Measurements from ENCODE around the gene DDI2. TPM values are rescaled to one million over a fixed set of nuclear protein-coding genes. Genes with fewer than 3 reads are reported as not detected.

DDI2 gene
- total RNA-seq, 2 experiments from 2014 or later, result 23.5 to 40.8 TPM

DNA sequence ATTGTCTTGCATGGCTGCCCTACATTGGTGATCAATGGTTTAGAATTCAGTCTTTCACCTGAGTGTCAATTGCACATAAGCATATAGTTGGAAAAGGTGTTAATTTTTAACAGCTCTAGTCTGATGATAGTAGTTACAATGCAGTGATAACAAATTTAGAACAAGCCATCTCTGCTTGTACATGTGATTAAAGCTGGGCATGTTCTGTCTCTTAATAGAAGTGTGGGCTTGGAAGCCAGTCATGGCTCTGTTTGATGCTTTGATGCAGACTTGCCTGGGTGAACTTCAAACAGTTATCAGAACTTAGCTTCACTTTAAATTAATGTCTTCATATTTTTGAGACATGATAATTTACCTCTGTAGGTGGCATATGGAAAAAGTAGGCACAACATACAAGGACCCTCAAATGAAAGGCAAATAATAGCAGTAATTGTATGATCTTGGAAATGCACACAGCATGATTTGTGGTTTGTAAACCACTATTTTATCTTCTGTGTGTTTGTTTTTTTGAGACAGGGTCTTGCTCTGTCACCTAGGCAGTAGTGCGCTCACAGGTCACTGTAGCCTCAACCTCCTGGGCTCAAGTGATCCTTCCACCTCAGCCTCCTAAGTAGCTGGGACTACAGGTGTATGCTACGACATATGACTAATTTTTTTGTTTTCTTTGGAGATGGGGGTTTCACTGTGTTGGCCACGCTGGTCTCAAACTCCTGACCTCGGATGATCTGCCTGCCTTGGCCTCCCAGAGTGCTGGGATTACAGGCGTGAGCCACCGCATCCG lies 3.8 kb downstream of the DDI2 start:
- H3K27ac ChIP-seq (ENCODE audit: low read depth, low read length, poor library complexity, severe bottlenecking), result no peak overlapping the region
- ChIA-PET POLR2A (interaction anchor here (0.6 to 0.8 kb wide), 2 partner anchors 43 to 156 kb away, joined by 3 read pairs; no protein-coding TSS in a partner anchor), CTCF (ENCODE audit: unreplicated experiment) (no interaction called here)
- H3K79me2 ChIP-seq (ENCODE audit: insufficient read depth, low read depth, low read length), result peaks cover 88% of the 10 kb centered on the region
- H3K36me3 ChIP-seq (ENCODE audit: insufficient read depth, low read length), result peaks cover 39% of the 10 kb centered on the region
- no peaks in the 10 kb centered on the region for H3K9me3 ChIP-seq (ENCODE audit: low read length)
- H3K4me3 ChIP-seq (ENCODE audit: low read depth, low read length, poor library complexity, severe bottlenecking), result no peak overlapping the region
- TF ChIP-seq, protein P1, sequence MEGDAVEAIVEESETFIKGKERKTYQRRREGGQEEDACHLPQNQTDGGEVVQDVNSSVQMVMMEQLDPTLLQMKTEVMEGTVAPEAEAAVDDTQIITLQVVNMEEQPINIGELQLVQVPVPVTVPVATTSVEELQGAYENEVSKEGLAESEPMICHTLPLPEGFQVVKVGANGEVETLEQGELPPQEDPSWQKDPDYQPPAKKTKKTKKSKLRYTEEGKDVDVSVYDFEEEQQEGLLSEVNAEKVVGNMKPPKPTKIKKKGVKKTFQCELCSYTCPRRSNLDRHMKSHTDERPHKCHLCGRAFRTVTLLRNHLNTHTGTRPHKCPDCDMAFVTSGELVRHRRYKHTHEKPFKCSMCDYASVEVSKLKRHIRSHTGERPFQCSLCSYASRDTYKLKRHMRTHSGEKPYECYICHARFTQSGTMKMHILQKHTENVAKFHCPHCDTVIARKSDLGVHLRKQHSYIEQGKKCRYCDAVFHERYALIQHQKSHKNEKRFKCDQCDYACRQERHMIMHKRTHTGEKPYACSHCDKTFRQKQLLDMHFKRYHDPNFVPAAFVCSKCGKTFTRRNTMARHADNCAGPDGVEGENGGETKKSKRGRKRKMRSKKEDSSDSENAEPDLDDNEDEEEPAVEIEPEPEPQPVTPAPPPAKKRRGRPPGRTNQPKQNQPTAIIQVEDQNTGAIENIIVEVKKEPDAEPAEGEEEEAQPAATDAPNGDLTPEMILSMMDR (conservative IDR thresholded peaks at IDR 0.05; ENCODE audit: low read length), result no peak
- no peak for TF ChIP-seq EZH2phosphoT487 (IDR thresholded peaks at IDR 0.05; ENCODE audit: borderline replicate concordance, low read depth, low read length)
- no TSS peak for BruUV-seq (replicated peaks)
- H2AFZ ChIP-seq (ENCODE audit: low read length), result no peak overlapping the region
- peaks cover 14% of the 10 kb centered on the region for H4K20me1 ChIP-seq (ENCODE audit: insufficient read depth, low read length)
- H3K4me1 ChIP-seq (ENCODE audit: insufficient read depth, low read length, poor library complexity, severe bottlenecking), result peaks cover 28% of the 10 kb centered on the region
- intact Hi-C loops (cut with micrococcal nuclease; ENCODE audit: unreplicated experiment), result no loop called here
- no peaks in the 10 kb centered on the region for H3K9me2 ChIP-seq (ENCODE audit: insufficient read depth, low read length)
- H3K4me2 ChIP-seq (ENCODE audit: low read length), result 0 out of 2 replicates have a peak overlapping the region, but pooled peaks have one; percentile 18
- no peak for DNase-seq (ENCODE audit: low spot score)

DNA sequence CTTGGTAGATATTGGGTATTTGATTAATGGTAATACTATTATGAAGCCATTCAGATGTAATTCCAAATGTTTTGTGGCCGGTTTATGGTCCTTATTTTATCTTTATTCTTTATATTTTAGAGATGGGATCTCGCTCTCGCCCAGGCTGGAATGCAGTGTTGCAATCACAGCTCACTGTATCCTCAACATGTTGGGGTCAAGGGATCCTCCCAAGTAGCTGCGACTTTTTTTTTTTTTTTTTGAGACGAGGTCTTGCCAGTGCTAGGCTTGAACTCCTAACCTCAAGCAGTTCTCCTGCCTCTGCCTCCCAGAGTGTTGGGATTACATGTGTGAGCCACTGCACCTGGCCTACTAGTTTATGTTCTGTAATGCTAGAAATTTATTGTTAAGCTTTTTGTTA lies 4.7 kb downstream of the DDI2 start:
- peaks cover 48% of the 10 kb centered on the region for H3K36me3 ChIP-seq (ENCODE audit: insufficient read depth, low read length)
- no peaks in the 10 kb centered on the region for H3K9me2 ChIP-seq (ENCODE audit: insufficient read depth, low read length)
- ChIA-PET CTCF (ENCODE audit: unreplicated experiment) (no interaction called here), POLR2A (interaction anchor here (0.6 to 0.7 kb wide), 3 partner anchors 11 to 115 kb away, joined by 3 read pairs; no protein-coding TSS in a partner anchor)
- no peaks in the 10 kb centered on the region for H3K9me3 ChIP-seq (ENCODE audit: low read length)
- no peak overlapping the region for H3K27ac ChIP-seq (ENCODE audit: low read depth, low read length, poor library complexity, severe bottlenecking)
- H2AFZ ChIP-seq (ENCODE audit: low read length), result no peak overlapping the region
- H3K4me1 ChIP-seq (ENCODE audit: insufficient read depth, low read length, poor library complexity, severe bottlenecking), result peaks cover 20% of the 10 kb centered on the region
- no peak overlapping the region for H3K4me2 ChIP-seq (ENCODE audit: low read length)
- BruUV-seq (replicated peaks), result no TSS peak
- intact Hi-C loops (cut with micrococcal nuclease; ENCODE audit: unreplicated experiment), result no loop called here
- H4K20me1 ChIP-seq (ENCODE audit: insufficient read depth, low read length), result peaks cover 20% of the 10 kb centered on the region
- TF ChIP-seq, protein P1 (conservative IDR thresholded peaks at IDR 0.05; ENCODE audit: low read length), result no peak
- TF ChIP-seq EZH2phosphoT487 (IDR thresholded peaks at IDR 0.05; ENCODE audit: borderline replicate concordance, low read depth, low read length), result no peak
- peaks cover 95% of the 10 kb centered on the region for H3K79me2 ChIP-seq (ENCODE audit: insufficient read depth, low read depth, low read length)
- H3K4me3 ChIP-seq (ENCODE audit: low read depth, low read length, poor library complexity, severe bottlenecking), result no peak overlapping the region
- no peak for DNase-seq (ENCODE audit: low spot score)
